ENCODE data around the gene DPEP2NB.
"Not testable (repeated sequence)": the region's sequence is repeated elsewhere in the genome, so short reads cannot be mapped to it uniquely, and the experiment has no call there.

The DPEP2NB gene

DNA sequence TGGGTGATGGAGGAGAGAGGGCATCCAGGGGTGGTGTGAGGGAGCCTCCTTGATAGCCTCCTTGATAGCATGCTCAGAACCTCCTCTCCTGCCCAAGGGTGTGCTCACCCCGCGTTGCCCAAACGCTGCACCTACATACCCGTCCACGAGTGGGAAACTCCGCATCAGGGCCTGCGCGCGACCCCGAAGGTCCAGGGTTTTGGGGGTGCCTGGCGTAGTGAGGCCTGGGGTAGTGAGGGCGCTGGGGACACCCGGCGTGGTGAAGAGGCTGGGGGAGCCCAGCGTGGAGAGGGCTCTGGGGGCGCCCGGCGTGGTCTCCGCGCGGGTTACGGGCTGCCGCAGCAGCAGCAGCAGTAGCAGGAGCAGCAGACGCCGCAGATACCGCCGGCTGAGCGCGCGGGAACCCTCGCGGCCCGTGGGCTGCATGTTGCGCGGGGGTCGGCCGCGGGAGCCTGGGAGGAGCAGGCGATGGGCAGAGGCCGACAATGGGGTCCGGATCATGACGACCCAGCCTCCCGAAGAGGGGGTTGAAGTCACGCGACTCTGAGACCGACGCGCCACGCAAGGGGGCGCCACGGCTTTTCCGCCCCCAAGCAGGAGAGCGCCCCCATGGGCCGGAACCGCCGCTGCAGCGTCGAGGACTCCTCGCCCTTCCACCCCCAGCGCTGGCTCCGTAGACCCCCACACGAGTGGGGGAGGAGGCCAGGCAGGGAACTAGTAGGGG, 35.6 kb downstream of the DPEP2NB start, which contains the start of gene DPEP3:
Gene DPEP3 (minus strand): TSS at position 545 of the 724 bp plus-strand sequence. CDS start 119 bp downstream, at position 426.
- DNase-seq: no peak

DNA sequence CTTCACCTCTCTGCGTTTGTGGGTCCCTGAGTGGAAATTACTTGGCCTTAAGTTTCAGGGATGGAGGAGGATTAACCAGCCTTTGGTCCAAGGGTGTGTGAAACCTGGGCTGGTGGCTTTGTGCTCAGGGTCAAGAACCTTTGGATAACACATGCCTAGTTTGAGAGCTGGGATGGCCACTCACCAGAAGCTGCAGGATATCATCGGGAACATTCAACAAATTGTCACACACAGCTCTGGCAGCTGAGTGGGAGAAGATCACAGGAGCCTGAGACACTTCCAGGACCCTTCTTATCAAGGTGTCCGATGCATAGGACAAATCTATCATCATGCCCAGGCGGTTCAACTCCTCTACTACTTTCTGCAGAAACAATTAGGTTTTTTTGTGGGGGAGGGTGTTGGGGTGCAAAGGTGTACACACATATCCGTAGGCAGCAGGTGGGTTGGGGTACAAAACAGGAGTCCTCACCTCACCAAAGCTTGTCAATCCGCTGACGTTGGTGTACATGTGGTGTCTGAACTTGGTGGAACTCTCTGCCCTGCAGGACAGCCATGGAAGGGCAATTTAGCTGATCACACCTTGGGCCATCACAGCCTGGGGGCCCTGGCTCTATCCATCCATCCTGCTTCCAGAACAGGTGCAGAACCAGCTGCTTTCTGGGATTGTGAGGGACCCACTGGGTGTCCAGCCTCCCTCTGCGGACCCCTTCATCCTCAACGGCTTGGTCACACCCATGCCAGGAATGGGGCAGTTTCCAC, 38.1 kb downstream of the DPEP2NB start:
- DNase-seq: no peak

DNA sequence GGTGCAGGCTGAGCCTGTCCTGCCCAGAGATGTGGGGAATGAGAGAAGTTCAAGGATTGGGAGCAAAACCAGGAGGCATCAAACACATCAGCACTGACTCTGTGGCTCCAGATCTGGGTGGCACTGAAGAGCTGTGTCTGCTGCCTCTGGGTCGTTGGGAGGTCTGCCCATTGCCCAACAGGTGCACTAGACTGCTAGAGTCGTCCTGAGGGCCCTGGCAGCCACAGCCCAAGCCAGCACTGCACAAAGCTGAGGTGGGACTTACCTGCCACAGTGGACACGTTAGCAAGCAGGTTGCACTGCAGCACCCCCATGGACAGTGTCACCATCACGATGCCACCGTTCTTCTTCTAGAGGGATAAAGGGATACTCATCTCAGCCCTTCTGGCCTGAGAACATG, 38.7 kb downstream of the DPEP2NB start:
- DNase-seq: no peak

DNA sequence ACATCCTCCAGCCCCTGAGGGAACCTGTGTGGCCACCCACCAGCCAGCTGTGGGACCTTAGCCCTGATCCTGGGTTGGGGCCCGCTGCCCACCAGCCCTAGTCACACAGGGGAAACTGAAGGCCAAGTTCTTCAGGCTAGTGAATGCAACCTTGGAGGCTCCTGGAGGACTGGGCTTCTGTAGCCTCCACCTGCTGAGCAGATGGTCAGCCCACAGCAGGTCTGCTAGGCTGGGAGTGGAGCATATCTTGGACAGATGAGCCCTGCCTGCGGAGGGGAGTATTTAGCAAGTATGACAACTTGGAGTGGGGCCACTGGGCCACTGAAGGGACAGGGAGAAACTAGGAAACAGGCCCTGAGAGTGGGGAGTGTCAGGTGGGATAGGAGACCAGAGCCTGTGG, 39.5 kb downstream of the DPEP2NB start:
- no peak for DNase-seq

DNA sequence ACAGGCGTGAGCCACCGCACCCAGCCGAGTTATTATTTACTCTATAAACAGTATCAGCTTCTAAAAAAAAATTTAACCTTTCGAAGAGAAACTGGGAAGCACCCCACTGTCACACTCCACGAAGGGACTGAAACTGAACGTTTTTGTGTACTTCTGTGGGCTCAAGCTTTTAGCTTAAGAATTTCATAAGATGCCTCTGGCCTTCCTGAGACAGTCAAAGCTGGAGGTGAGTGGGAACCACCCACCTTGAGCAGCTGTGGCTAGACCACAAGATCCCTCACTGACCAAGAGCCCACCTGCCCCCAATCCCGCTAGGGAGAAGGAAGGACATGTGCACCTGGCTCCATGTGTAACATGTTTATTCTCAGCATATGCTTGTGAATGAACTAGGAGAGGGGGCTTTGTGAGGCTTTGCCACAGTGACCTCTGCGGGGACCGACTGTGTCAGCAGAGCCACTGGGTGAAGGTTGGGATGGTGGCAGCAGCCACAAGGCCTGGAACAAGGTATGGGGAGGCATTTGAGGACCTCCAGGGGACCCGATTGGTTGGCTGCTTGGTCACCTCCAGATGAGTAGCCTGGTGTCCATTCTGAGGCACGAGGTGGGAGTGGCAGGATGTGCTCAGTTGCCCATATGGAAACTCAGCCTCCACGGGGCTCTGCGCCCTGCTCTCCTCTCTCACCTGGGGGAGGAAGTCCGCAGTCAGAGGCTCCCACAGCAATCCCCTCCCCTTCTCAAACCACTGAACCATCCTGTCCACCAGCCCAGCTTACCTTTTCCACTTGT, 40.2 kb downstream of the DPEP2NB start:
- no peak for DNase-seq

DNA sequence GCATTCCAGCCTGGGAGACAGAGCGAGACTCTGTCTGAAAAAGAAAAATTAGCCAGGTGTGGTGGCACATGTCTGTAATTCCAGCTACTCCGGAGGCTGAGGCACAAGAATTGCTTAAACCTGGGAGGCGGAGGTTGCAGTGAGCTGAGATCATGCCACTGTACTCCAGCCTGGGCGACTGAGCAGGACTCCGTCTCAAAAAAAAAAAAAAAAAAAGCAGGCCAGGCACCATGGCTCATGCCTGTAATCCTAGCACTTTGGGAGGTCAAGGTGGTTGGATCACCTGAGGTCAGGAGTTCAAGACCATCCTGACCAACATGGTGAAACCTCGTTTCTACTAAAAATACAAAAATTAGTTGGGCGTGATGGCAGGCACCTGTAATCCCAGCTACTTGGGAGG, 43.4 kb downstream of the DPEP2NB start:
- DNase-seq: not testable (repeated sequence)

DNA sequence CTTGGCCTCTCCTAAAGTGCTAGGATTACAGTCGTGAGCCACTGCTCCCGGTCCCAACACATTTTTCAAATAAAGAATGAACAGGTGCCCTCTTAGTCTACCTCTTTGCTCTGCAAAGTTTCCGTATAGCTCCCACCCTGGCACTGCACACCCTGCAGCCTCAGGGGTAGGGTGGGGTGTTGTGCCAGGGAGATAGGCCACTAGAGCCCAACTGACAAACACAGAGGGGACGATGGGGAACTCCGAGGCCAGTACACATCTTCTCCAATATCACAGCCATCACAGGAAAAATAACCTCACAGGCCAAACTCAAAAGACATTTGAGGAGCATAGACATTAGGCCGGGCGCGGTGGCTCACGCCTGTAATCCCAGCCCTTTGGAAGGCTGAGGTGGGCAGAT, 44.6 kb downstream of the DPEP2NB start:
- no peak for DNase-seq

DNA sequence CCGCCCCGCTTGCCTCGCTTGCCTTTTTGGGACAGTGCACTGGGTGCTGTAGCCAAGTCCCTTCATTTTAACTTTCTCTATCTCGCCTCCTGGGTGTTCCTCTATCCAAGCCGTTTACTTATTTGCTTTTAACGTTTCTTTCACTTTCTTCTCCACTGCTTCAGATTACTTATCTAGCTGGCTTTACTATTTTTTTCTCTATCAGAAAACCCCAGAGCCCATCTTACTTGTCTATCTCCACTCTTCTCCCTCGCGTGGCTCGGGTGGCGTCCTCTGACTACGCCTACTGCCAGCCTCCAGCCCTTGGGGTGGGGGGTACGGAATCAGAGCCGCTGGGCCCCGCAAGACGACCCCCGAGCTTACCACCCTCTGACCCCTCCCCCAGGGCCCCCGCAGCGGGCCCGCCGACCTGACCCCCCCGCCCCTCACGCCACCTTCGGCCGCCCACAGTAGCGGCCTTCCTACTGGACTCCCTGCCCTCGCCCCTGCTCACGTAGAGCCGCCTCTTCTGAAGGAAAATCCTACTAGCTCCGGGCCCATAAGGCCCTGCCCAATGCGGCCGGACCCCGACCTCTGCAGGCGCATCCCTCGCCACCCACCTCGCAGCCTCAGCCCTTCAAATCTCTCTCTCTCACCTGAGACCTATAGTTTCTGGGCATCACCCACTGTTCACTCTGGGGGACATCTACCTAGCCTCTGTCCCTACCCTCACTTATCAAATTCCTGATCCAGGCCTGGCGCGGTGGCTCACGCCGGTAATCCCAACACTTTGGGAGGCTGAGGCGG, 46.3 kb downstream of the DPEP2NB start:
- DNase-seq: no peak

DNA sequence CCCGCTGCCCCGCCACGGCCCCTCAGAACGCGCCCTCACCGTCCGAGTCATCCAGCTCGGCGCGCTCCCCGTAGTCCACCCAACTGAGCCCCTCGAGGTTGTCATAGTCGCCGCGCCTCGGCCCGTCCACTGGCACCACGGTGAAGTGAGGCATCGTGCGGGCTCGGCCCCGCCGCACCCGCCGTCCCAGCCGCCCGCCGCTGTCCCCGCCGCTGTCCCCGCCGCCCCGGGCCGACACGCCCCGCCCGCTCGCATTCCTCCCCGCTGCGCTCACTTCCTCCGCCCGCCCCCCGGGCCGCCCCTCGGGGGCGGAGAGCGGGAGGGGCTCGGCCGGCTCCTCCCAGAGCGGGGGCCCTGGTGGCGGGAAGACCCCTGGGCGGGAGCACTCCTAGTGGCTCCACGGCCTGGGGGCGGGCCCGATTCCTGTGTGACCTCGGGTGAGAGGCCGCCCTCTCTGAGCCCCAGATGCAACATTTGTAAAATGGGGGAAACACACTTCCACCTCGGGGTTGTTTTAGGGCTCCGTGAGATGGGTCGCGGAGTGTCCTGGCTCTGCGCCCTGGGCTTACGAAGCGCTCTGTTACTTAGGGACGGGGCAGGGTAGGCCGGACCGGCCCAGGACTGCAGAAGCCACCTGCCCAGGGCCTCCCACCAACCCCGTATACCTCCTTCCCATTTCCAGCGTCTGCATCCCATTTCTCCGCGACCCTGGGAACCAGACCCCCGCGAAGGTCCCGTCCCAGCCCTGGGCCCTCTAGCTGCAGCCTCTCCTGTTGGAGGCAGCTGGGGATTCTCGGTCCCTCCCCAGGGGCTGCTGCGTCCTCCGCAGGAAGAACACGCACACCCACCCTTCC, 47.1 kb downstream of the DPEP2NB start, which contains the start of gene SLC12A4:
Gene SLC12A4 (minus strand): TSS at position 238 of the 854 bp plus-strand sequence. CDS start 84 bp downstream, at position 154.
- DNase-seq: peak in 1 of 2 experiments; percentile 9

DNA sequence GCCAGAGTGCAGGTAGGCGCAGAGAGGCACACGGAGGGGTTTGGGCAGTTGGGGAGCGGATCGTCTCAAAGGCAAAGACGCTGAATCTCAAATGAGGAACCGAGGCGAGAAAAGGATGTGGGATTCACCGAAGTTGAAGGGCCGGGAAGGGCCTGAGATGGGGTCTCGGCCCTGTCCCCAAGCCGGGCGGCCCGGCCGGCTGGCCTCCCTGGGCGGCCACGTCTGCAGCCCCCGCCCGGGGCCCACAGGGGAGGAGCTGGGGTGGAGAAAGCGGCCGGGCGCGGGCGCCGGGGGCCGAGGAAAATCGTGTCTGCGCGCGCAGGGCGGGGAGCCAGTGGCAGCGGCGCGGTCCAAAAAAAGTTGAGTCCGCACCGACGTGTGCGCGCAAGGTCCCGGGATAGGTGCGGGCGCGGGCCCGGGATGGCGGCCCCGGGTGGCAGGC, 47.7 kb downstream of the DPEP2NB start:
- DNase-seq: peak in 1 of 2 experiments; percentile 13

DNA sequence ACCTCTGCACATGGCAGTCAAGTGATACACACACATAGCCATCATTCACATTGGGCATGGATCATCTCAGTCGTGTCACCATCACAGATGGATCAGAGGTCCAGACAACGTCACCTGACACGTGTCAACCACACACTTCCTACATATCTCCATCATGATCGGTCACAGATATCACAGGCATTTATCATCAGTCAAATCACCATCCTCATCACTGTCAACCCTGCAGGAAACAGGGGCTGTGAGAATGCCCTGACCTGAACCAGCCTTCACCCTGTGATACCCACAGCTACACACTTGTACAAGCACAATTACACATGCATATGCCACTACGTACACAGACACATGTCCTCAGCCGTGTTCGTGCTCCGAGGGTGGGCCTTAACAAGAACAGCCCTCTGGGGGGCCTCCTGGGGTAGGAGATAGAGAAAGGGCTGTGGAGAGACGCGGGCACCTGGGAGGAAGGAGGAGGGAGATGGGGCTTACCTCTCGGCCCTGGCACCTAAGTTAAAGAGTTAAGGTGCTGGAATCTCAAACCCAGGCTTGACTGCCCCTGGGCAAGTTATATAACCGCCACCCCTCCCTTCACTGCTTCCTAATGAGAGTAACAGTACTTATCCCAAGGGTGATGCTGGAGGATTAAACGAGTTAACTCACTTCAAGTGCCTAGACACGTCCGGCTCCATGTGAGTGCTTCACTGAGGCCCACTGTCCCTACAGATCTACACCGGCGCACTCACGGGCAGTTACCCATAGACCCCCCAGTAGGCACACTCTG, 48.3 kb downstream of the DPEP2NB start:
- DNase-seq: peak in 1 of 2 experiments; percentile 12

DNA sequence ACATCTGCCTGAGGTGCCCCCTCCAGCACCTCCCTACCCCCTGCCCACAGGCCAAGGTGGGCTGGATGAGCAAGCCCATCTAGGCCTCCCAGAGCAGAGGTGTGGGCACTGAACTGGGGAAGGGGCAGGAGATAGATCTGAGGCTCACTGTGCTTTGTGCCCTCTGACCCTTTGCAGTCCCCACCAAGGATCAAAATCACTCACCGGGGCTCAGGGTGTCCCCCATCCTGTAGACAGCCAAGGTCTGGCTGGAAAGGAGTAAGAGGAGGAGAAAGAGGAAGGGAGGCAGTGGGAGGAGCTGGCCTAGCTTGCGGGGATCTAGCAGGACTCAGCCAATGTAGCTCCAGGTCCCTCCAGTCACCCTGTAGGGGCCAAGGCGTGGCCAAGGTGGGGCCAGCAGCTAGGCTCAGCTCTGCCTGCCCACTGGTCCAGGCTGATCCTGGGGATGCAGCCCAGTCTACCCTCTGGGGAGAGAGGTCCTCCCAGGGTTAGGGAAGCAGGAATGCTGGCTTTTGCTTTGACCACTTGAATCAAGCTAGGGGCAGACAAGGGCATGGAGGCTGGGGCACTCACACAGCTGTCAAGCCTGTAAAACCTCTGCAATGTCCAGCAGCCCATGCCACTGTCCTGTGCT, 49.0 kb downstream of the DPEP2NB start:
- DNase-seq: peak; percentile 10 to 20

DNA sequence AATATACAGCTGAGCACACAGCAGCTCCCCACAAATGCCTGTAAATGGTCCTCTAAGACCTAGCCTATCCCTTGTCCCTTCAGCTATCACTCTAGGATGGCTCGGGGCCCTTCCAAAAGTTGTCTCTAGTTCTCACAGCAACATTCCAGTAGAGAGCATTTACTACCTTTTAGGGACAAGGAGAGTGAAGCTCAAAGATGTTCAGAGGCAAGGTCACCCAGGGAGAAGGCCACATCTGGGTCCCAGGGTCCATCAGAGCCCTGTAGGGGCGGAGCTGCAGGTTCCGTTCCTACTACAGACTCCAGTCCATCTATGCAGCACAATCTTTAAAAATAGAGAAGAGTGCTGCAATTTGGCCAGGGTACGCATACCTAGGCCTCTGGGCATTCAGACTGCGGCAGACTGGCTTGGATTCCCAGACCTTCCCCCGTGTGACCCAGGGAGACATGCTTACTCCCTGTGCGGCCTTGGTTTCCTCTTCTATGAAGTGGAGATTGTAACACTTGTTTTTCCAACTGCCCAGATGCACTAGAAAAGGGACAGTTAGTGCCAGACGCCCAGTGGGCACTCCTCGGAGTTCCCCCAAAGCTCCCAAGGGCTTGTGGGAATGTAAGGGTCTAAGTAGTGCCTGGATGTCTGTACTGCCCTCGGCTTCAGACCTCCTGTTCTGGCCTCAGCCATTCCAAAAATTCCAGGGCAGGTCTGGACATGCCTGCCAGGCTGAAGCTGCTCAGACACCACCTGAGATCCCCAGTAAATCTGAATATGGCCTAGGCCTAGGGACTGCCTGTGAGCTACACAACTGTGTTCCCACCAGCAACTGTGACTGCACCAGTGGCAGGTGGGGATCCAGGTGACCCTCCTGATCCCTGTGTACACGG, 49.8 kb downstream of the DPEP2NB start:
- DNase-seq: no peak

DNA sequence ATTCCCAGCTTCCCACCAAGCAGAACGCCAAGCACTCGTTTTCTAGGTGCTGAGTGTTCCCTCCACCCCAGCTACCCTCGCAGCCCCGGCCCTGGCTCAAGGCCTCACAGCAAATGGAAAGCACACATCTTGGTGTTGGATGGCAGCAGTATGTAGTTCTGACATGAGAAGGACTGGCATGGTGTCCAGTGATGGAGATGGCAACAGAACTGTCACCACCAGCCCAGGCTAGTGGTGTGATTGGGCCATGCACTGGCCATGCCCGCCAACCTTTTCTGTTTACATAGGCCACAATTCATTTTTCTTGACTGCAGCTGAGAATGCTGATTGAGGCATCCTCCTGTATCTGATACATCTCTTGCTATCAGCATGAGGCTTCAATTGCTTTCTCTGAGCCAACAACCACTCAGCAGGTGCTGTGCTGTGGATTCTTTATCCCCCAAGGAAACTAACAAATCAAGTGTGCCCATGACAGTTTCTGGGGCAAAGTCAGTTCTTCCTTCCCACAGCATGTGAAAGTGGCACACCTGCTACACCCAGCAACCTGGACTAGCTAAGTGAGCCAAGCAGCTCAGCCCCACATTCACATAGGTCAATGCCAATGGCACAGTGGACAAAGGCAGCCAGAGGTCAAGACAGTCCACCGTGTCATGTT, 51.1 kb downstream of the DPEP2NB start:
- DNase-seq: no peak

DNA sequence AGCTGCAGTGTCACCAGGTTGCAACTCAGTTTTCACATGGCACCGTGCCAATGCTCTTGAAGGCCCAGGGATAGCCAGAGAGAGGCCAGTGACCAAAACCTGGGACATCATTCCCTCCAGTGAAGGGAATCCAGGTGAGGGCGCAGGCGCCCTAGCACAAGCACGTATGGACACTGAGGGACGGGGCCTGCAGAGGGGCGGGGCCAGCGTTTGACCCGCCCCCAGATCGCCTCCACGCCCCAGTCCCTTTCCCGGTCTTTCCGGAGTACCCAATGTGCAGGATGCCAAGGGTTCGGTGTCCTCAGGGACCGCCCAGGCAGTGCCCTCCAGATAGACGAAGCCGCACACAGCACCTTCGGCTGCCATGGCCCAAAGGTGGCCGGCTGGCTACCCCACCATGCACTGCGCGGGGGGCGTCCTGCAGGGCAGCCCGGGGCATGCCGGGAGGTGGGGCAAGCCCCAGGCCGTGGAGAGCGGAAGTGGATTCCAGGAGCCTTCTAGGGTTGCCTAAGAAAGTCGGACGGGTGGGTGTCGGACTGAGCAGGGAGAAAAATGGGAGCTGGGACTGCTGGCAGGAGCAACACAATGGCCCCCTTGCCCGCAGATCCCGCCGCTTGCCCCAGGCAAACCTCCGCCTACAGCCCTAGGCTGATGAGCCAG, 51.9 kb downstream of the DPEP2NB start:
- no peak for DNase-seq
